ENCODE measurements around the gene RNU7-1. TPM values are rescaled to one million over a fixed set of nuclear protein-coding genes. Genes with fewer than 3 reads are reported as not detected.

Gene RNU7-1
- total RNA-seq, 1 experiment from 2014 or later: not detected

DNA sequence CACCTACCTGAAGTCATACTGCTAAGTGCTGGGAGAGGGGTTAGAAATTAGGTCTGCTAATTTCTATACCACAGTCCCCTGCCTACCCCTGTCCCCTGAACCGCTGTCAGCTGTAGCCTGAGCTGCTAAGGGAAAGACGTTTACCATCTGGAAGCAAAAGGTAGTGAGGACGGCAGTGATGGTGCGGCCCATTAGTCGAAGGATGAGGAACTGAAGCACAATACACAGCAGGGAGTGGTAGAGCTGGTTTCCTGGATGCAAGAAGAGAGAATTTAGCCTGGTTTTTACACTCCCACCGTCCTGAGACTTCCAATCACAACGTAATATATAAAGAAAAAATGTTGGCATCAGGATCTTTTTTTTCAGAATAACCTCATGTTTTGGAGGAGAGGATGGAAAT lies 38.9 kb downstream of the RNU7-1 start:
- peaks cover 32% of the 10 kb centered on the region for H3K36me3 ChIP-seq
- no peak overlapping the region for H3K4me3 ChIP-seq
- no peaks in the 10 kb centered on the region for H3K27me3 ChIP-seq
- no peaks in the 10 kb centered on the region for H3K9me3 ChIP-seq
- DNase-seq: no peak

DNA sequence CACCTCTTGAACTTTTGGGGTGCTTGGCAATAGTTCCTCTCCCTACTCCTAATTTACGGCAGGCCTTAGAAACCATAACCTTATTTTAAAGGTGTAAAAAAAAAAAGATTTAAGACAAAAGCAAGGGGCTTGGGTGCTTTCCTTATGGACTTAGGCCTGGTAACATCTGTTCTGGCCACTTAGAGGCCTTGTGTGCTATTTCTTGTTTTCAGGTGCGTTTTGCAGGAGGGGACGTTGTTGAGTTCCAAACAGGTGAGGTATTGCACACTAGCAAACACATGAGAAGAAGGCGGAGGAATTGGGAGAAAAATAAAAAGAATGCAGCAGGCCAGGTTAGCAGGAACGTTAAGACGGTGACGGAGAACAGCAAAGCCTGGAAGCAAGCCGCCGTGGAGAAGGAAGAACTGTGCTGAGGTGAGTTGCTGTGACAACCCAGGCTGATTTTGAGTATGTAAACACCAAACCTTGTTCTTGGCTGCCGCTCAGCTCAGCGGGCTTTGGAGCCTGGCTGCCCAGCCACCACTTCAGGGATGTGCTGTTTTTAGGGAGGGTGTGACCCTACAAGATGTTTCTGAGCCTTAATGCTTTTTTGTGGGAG lies 44.4 kb downstream of the RNU7-1 start:
- Histone ChIP-seq H3K9me3 (no peaks in the 10 kb centered on the region), H3K36me3 (peaks cover 23% of the 10 kb centered on the region), H3K4me3 (no peak overlapping the region), H3K27me3 (no peaks in the 10 kb centered on the region)
- no peak for DNase-seq

Other genes with a start within 250 kb of the RNU7-1 start
- not detected in 2 replicates for gene PIANP, start 243.0 kb upstream of the RNU7-1 start, total RNA-seq (2014; rRNA removed; shearing (Covaris generic); ENCODE audit: low replicate concordance)
- gene COPS7A, start 219.8 kb upstream of the RNU7-1 start, total RNA-seq (2014; rRNA removed; shearing (Covaris generic); ENCODE audit: low replicate concordance): 91.3 and 125 TPM in 2 replicates
- 178 and 274 TPM in 2 replicates for gene MLF2, start 190.7 kb upstream of the RNU7-1 start, total RNA-seq (2014; rRNA removed; shearing (Covaris generic); ENCODE audit: low replicate concordance)
- gene PTMS, start 177.5 kb upstream of the RNU7-1 start, total RNA-seq (2014; rRNA removed; shearing (Covaris generic); ENCODE audit: low replicate concordance): 272 and 328 TPM in 2 replicates
- 0.17 TPM in 1 of 2 replicates, not detected in the other for gene LAG3, start 171.3 kb upstream of the RNU7-1 start, total RNA-seq (2014; rRNA removed; shearing (Covaris generic); ENCODE audit: low replicate concordance)
- gene CD4, start 154.3 kb upstream of the RNU7-1 start, total RNA-seq (2014; rRNA removed; shearing (Covaris generic); ENCODE audit: low replicate concordance): not detected in 2 replicates
- gene GPR162, start 122.0 kb upstream of the RNU7-1 start, total RNA-seq (2014; rRNA removed; shearing (Covaris generic); ENCODE audit: low replicate concordance): not detected in 2 replicates
- 19.4 and 45.6 TPM in 2 replicates for gene P3H3, start 115.4 kb upstream of the RNU7-1 start, total RNA-seq (2014; rRNA removed; shearing (Covaris generic); ENCODE audit: low replicate concordance)
- 0.43 TPM in 1 of 2 replicates, not detected in the other for gene GNB3, start 102.9 kb upstream of the RNU7-1 start, total RNA-seq (2014; rRNA removed; shearing (Covaris generic); ENCODE audit: low replicate concordance)
- 29.8 and 110 TPM in 2 replicates for gene CDCA3, start 92.5 kb upstream of the RNU7-1 start, total RNA-seq (2014; rRNA removed; shearing (Covaris generic); ENCODE audit: low replicate concordance)
- 104 and 143 TPM in 2 replicates for gene USP5, start 91.7 kb upstream of the RNU7-1 start, total RNA-seq (2014; rRNA removed; shearing (Covaris generic); ENCODE audit: low replicate concordance)
- gene TPI1, start 76.3 kb upstream of the RNU7-1 start, total RNA-seq (2014; rRNA removed; shearing (Covaris generic); ENCODE audit: low replicate concordance): 1,500 and 1,845 TPM in 2 replicates
- gene SPSB2, start 70.5 kb upstream of the RNU7-1 start, total RNA-seq (2014; rRNA removed; shearing (Covaris generic); ENCODE audit: low replicate concordance): 11.4 and 19.9 TPM in 2 replicates
- gene LRRC23, start 39.0 kb upstream of the RNU7-1 start, total RNA-seq (2014; rRNA removed; shearing (Covaris generic); ENCODE audit: low replicate concordance): 2.7 and 49.9 TPM in 2 replicates
- 5.6 and 11.9 TPM in 2 replicates for gene ENO2, start 29.2 kb upstream of the RNU7-1 start, total RNA-seq (2014; rRNA removed; shearing (Covaris generic); ENCODE audit: low replicate concordance)
- gene ATN1, start 15.9 kb upstream of the RNU7-1 start, total RNA-seq (2014; rRNA removed; shearing (Covaris generic); ENCODE audit: low replicate concordance): 2.8 and 5.0 TPM in 2 replicates
- 136 and 311 TPM in 2 replicates for gene C12orf57, start 206 bp downstream of the RNU7-1 start, total RNA-seq (2014; rRNA removed; shearing (Covaris generic); ENCODE audit: low replicate concordance)
- gene PTPN6, start 7.5 kb downstream of the RNU7-1 start, total RNA-seq (2014; rRNA removed; shearing (Covaris generic); ENCODE audit: low replicate concordance): not detected in 2 replicates
- gene PHB2, start 26.8 kb downstream of the RNU7-1 start, total RNA-seq (2014; rRNA removed; shearing (Covaris generic); ENCODE audit: low replicate concordance): 349 and 524 TPM in 2 replicates
- 23.5 and 56.5 TPM in 2 replicates for gene EMG1, start 27.1 kb downstream of the RNU7-1 start, total RNA-seq (2014; rRNA removed; shearing (Covaris generic); ENCODE audit: low replicate concordance)
- gene LPCAT3, start 74.7 kb downstream of the RNU7-1 start, total RNA-seq (2014; rRNA removed; shearing (Covaris generic); ENCODE audit: low replicate concordance): 7.8 and 14.3 TPM in 2 replicates
- gene C1S, start 116.9 kb downstream of the RNU7-1 start, total RNA-seq (2014; rRNA removed; shearing (Covaris generic); ENCODE audit: low replicate concordance): 21.2 and 32.6 TPM in 2 replicates
- 45.9 and 50.9 TPM in 2 replicates for gene C1R, start 148.6 kb downstream of the RNU7-1 start, total RNA-seq (2014; rRNA removed; shearing (Covaris generic); ENCODE audit: low replicate concordance)
- gene C1RL, start 165.4 kb downstream of the RNU7-1 start, total RNA-seq (2014; rRNA removed; shearing (Covaris generic); ENCODE audit: low replicate concordance): 0.32 and 3.7 TPM in 2 replicates
- gene RBP5, start 185.1 kb downstream of the RNU7-1 start, total RNA-seq (2014; rRNA removed; shearing (Covaris generic); ENCODE audit: low replicate concordance): not detected in 2 replicates
- not detected in 2 replicates for gene CLSTN3, start 186.6 kb downstream of the RNU7-1 start, total RNA-seq (2014; rRNA removed; shearing (Covaris generic); ENCODE audit: low replicate concordance)
- gene PEX5, start 245.9 kb downstream of the RNU7-1 start, total RNA-seq (2014; rRNA removed; shearing (Covaris generic); ENCODE audit: low replicate concordance): 26.8 and 45.6 TPM in 2 replicates

Data from MG63 (cell line).